Fibroblast of lung (primary cell): ENCODE results near the gene ARHGEF10L. TPM values are rescaled to one million over a fixed set of nuclear protein-coding genes. Genes with fewer than 3 reads are reported as not detected.
A peak's percentile ranks its signal among the peaks of the same experiment; 100 is the strongest.

Source experiments
- DNase-seq, 2 donors: peaks; one replicate each; pipeline versions ENCODE4 v3.0.0 to v3.0.0-alpha.2; 2010; ENCODE audit warnings: low read depth in 2 of 2
- H2AFZ ChIP-seq: 2 replicates; pipeline ENCODE4 v1.5.1; 2012; ENCODE audit warnings: low read length, control low read depth, inconsistent platforms
- H3K27ac ChIP-seq: 2 replicates; pipeline ENCODE4 v1.5.1; 2011; ENCODE audit warnings: low read length, control low read depth; ENCODE audit not compliant: insufficient read depth
- H3K27me3 ChIP-seq: 2 replicates; pipeline ENCODE4 v1.5.1; 2011; ENCODE audit warnings: mild to moderate bottlenecking, low read length; ENCODE audit not compliant: control insufficient read depth, insufficient read depth
- H3K36me3 ChIP-seq: 2 replicates; pipeline ENCODE4 v1.5.1; 2011; ENCODE audit warnings: low read length; ENCODE audit not compliant: control insufficient read depth, insufficient read depth
- H3K4me1 ChIP-seq: 2 replicates; pipeline ENCODE4 v1.5.1; 2011; ENCODE audit warnings: low read length; ENCODE audit not compliant: control insufficient read depth, insufficient read depth; ENCODE audit errors: extremely low read depth
- H3K4me2 ChIP-seq: 2 replicates; pipeline ENCODE4 v1.5.1; 2011; ENCODE audit warnings: low read length, control low read depth; ENCODE audit not compliant: insufficient read depth; ENCODE audit errors: extremely low read depth
- H3K4me3 ChIP-seq, 4 experiments: fragments of 200-600 bp in 1 of 4; sonication (generic) in 1 of 4; replicated peaks in 1 of 4; 2 replicates each; pipeline ENCODE4 v1.5.1; 2011 to 2016; ENCODE audit warnings: low read length in 4 of 4, low read depth in 3 of 4, mild to moderate bottlenecking in 3 of 4, control low read depth in 2 of 4, inconsistent platforms in 1 of 4, mixed read lengths in 1 of 4; ENCODE audit not compliant: insufficient read depth in 1 of 4; ENCODE audit errors: control extremely low read depth in 1 of 4
- H3K79me2 ChIP-seq: 2 replicates; pipeline ENCODE4 v1.5.1; 2012; ENCODE audit warnings: mild to moderate bottlenecking, low read length, inconsistent platforms; ENCODE audit not compliant: control insufficient read depth, insufficient read depth
- H3K9ac ChIP-seq: 2 replicates; pipeline ENCODE4 v1.5.1; 2011; ENCODE audit warnings: mild to moderate bottlenecking, low read length, control low read depth; ENCODE audit not compliant: insufficient read depth
- H3K9me3 ChIP-seq: 2 replicates; pipeline ENCODE4 v1.5.1; 2012; ENCODE audit warnings: low read depth, low read length; ENCODE audit not compliant: control insufficient read depth, insufficient read depth
- H4K20me1 ChIP-seq: 2 replicates; pipeline ENCODE4 v1.5.1; 2011; ENCODE audit warnings: low read length; ENCODE audit not compliant: control insufficient read depth, insufficient read depth; ENCODE audit errors: extremely low read depth
- CTCF ChIP-seq, 2 donors: IDR thresholded peaks in 1 of 2; conservative IDR thresholded peaks in 1 of 2; 1 replicate in 1 of 2; 2 replicates in 1 of 2; pipeline ENCODE4 v1.5.1; 2011 to 2012; ENCODE audit warnings: low read length in 2 of 2, control low read depth in 1 of 2, inconsistent platforms in 1 of 2, low read depth in 1 of 2, mild to moderate bottlenecking in 1 of 2
- EZH2 ChIP-seq: IDR thresholded peaks from 2 replicates; pipeline ENCODE4 v1.5.1; 2012; ENCODE audit warnings: low read length, control low read depth, mild to moderate bottlenecking; ENCODE audit errors: missing control alignments
- polyA plus RNA-seq, 2 donors: library from polyadenylated mRNA; depleted of rRNA in 1 of 2; stranded (reverse) in 1 of 2; unstranded in 1 of 2; fragments of >200 nt; gene quantifications; 2 replicates each; pipeline ENCODE4 v1.2.1, GENCODE V29; 2011 to 2012; ENCODE audit warnings: missing spikeins in 1 of 2
- total RNA-seq: library from RNA; depleted of rRNA; stranded (reverse); fragments of >200 nt; gene quantifications from 2 replicates; pipeline ENCODE4 v1.2.1, GENCODE V29; 2014

Gene ARHGEF10L
- total and polyA plus RNA-seq, 2 donors (not counting 1 experiment from before 2014, with no cell fraction given): 11.2 to 24.3 TPM

GRCh38 chr1:17665054-17665453 is 125.6 kb downstream of the ARHGEF10L start:
- no peak for TF ChIP-seq EZH2
- no peak for TF ChIP-seq CTCF (conservative IDR thresholded peaks at IDR 0.05 in 1 of 2, IDR thresholded peaks at IDR 0.05 in 1 of 2; ENCODE audit: low read depth in 1 of 2, low read length in 2 of 2)
- H3K9ac ChIP-seq: no peak overlapping the region
- no peaks in the 10 kb centered on the region for H3K4me1 ChIP-seq
- H2AFZ ChIP-seq: no peak overlapping the region
- no peak overlapping the region for H3K27ac ChIP-seq
- no peaks in the 10 kb centered on the region for H3K79me2 ChIP-seq
- H3K27me3 ChIP-seq: no peaks in the 10 kb centered on the region
- no peak overlapping the region for H3K4me2 ChIP-seq
- no peak for DNase-seq
- peaks cover 9% of the 10 kb centered on the region for H3K36me3 ChIP-seq
- H3K4me3 ChIP-seq: no peak overlapping the region
- H3K9me3 ChIP-seq: no peaks in the 10 kb centered on the region
- no peaks in the 10 kb centered on the region for H4K20me1 ChIP-seq

GRCh38 chr1:17665950-17666720 is 126.6 kb downstream of the ARHGEF10L start:
- H3K9ac ChIP-seq: no peak overlapping the region
- no peaks in the 10 kb centered on the region for H3K27me3 ChIP-seq
- no peak overlapping the region for H2AFZ ChIP-seq
- no peaks in the 10 kb centered on the region for H3K4me1 ChIP-seq
- H3K4me3 ChIP-seq: no peak overlapping the region
- DNase-seq: peak in 1 of 2 donors; percentile 61
- no peaks in the 10 kb centered on the region for H3K79me2 ChIP-seq
- TF ChIP-seq CTCF (conservative IDR thresholded peaks at IDR 0.05 in 1 of 2, IDR thresholded peaks at IDR 0.05 in 1 of 2; ENCODE audit: low read depth in 1 of 2, low read length in 2 of 2) (no peak), EZH2 (no peak)
- peaks cover 9% of the 10 kb centered on the region for H3K36me3 ChIP-seq
- H3K4me2 ChIP-seq: no peak overlapping the region
- H4K20me1 ChIP-seq: no peaks in the 10 kb centered on the region
- no peak overlapping the region for H3K27ac ChIP-seq
- H3K9me3 ChIP-seq: no peaks in the 10 kb centered on the region

- H3K79me2 ChIP-seq: no peaks in the 10 kb centered on the region
- H3K4me1 ChIP-seq: no peaks in the 10 kb centered on the region
- H3K4me2 ChIP-seq: no peak overlapping the region
- no peak overlapping the region for H3K4me3 ChIP-seq
- no peak overlapping the region for H3K27ac ChIP-seq
- H3K36me3 ChIP-seq: peaks cover 9% of the 10 kb centered on the region
- TF ChIP-seq EZH2 (no peak), CTCF (conservative IDR thresholded peaks at IDR 0.05 in 1 of 2, IDR thresholded peaks at IDR 0.05 in 1 of 2; ENCODE audit: low read depth in 1 of 2, low read length in 2 of 2) (no peak)
- H3K27me3 ChIP-seq: no peaks in the 10 kb centered on the region
- H4K20me1 ChIP-seq: no peaks in the 10 kb centered on the region
- no peak overlapping the region for H3K9ac ChIP-seq
- H2AFZ ChIP-seq: no peak overlapping the region
- H3K9me3 ChIP-seq: no peaks in the 10 kb centered on the region
- DNase-seq: no peak
Observed at GRCh38 chr1:17667641-17668040, 128.1 kb downstream of the ARHGEF10L start.
